Iris pigment epithelial cell (primary cell): Measurements from ENCODE around the gene UXS1.

Experiments used
- DNase-seq: peaks from one replicate; pipeline ENCODE4 v3.0.0-alpha.2; 2011; ENCODE audit warnings: low read depth

UXS1 gene

DNA sequence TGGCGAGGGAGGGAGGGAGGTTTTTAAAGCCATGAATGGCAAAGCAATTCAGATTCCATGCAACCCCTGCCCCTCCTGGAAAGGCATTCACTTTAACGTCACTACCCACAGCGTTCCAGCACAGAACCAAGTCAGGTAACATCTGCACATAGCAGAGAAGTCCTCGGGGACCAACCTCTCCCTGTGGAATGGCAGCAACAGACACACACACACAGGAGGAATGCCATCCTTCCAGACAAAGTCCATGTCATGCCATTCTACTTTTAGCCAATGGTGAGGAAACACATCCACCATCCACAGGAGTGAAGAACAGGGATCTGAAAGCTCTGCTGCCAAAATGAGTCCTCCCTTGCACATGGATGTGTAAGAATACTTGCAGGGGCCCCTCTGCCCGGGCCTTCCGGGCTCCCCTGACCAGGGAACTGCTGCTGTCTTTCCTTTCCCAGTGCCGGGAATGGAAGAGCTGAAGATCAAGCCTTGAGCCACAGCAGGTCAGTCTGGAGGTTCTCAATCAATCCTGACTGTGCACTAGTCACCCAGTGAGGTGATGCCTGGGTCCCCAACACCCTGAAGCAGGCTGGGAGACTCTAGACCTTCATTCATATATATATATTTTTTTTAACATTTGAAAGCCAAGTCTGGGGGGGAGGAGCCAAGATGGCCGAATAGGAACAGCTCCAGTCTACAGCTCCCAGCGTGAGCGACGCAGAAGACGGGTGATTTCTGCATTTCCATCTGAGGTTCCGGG, 63.7 kb downstream of the UXS1 start:
- DNase-seq = no peak

DNA sequence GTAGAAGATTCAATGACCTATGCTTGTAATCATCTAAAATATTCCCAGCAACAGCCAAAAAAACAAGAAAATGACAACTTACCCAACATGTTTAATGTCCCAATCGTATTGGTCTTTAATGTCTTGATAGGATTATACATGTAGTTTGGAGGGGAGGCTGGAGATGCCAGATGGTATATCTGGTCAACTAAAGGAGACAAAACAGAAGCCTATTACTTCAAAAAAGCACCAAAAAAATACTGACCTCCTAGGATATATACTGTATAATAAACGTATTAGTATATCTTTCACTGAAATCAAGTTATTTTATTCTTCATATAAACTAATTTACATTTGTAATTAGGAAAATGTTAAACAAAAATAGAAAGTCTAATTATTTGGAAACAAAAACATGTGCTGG, 64.5 kb downstream of the UXS1 start:
- no peak for DNase-seq

DNA sequence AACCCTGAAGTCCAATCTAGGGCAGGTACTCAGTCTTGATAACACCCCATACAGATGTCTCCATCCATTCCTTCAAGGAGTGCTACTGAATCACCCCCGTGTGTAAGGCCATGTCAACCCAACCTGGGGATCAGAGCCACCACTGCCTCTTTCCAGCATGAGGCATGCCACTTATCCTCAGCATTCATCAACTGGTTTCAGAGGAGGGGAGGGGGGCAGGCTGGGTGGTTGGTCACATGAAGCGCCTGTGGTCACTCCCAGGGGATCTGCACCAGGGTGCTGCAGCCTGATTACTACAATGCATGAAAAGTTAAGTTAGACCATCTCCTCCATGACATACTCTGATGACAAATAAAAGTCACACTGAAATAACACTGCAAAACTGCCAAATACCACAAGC, 65.0 kb downstream of the UXS1 start:
- no peak for DNase-seq

DNA sequence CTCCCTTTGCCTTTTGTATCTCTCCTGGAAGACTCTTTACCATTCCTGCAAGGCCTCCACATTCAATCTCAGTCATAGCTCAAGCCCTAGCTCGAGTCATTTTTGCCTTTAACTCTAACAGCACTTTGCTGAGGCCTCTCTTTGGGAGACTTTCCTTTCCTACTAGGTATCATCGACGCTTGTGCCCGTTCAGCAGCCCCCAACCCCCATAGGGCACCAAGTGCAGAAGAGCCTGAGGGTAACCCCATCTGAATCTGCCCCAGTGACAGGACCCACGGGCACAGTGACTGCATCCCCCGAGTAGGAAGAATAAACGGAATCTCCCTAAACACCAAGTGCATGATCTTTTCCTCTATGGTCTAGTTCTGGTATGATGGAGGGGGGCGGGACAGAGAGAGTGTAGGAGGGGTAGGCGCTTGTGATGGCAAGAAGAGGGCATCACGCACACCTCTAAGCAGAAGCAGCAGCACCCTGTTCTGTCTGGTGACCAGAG, 66.3 kb downstream of the UXS1 start:
- DNase-seq = no peak

DNA sequence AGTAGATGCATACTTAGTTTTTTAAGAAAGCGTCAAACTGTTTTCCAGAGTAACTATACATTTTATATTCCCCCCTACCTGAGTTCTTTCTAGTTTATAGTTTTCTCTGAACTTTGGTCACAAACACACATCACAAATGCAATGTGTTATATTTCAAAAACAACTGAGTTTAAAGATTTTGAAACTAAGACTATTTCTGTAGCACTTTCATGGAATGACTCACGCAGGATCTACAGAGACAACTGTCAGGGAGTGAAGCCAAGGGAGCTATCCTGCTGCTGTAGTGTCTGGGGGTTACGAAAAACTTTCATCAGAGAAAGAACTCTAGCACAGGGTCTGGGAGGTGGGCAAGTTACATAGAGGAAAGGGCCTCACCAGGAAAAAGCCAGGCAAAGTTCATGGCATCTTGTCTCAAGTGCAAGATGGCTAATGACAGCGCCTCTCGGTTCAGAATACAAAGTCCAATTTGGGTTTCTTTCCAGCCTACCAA, 66.8 kb downstream of the UXS1 start:
- peak; percentile 57 for DNase-seq

DNA sequence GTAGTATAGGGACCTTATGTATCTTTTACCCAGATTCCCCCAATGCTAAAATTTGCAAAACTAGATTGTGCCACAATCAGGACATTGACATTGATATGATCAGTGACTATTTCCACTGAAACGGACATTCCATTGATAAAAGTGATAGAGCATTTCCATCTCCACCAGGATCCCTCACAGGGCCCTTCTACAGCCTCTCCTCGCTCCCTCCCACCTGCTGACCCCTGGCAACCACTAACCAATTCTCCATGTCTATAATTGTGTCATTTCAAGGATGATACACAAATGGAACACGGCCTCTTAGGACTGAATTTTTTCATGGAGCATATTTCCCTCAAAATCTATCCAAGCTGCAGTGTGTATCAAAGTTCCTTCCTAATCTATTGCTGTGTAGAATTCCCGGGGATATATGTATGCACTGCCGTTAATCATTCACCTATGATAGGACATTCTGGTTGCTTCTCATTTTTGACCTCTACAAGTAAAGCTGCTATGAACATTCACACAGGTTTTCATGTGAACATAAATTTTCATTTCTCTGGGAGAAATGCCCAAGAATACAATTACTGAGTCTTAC, 67.3 kb downstream of the UXS1 start:
- no peak for DNase-seq

DNA sequence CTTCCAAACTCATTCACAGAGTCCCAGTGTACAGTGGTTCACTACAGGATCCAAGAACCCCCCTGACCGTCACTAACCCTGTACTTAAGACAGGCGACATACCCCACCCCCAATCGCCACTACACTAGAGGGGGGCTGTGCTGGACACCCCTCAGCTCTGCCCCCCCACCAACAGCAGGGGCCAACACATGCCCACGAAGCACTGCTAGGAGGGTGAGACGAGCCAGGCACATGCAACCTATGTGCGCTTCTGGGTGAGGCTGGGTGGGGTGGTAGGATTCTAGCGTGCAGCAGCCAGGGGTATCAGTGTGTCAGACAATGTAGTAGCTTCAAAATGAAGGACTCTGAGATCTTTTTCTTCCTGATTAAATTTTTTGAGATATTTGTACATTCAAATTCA, 67.8 kb downstream of the UXS1 start:
- no peak for DNase-seq

DNA sequence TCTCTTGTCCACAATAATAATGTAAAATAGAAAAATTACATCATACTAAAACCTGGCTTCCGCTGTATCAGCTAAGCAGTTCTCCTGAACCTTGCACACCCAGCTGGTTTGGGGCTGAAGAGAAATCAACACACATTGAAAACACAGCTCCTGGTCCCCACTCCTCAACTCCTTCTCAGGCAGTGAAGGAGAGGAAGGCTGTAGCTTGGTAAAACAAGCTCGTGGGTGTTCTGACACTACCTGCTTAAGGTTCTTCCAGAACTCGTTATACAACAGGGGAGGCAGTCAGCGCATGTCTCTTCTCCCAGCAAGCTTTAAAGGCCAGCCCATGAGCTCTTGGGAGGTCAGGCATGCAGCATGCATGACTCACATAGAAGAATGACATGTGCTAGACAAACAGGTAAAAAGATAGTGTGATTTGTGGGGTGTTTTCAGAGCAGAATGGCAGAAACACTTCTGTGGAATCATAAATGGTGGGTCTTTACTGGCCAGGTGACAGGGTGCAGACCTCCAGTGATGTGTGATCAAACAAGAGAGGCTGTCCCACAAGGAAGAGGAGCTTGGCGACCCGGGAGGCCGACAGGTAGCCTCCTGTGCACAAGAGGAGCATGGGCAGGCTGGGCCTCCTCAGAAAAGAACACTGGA, 69.1 kb downstream of the UXS1 start:
- peak; percentile 47 for DNase-seq

DNA sequence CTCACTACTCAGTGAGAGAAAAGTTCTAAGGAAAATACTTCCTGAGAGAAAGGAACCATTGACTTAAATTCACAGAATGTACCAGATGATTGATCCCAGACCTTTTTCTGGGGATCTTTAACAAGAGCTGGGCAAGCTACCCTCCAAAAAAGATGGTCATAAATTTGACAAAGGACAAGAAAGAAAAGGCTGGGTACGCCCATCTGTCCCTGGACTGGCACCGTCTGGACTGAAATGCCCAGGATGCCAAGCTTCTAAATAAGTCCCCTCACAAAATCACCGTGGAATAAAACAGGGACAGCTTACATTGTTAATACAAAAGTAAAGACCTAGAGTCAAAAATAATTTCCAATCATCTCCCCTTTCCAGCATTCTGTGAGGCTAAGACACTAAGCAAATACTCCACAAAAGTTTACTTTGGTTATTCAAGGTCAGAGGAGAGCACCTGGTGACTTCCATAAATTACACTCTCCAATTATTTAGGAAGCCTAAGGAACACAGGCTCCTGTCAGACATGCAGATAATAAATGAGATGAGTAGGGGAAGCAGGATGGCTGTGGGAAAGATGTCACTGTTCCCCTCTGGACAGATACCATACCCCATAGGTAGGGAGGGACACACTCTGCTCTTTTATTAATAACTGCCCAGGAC, 69.9 kb downstream of the UXS1 start:
- DNase-seq = no peak

DNA sequence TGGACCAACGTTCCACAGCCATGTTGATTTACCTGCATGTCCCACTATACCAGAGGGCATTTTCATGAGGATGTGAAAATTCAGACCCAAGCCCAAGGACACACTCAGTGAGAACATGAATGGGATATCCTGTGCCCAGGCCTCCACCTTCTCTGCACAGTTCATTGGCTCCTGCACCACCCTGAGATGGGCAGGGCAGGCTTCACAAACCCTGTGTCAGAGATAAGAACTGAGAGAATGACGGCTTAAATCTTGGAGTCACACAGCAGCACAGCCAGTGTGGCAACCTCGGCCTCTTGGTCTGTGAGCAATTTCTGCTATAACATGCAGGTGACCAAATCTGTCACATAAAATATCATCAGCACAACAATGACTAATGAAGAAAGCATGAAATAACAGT, 71.9 kb downstream of the UXS1 start:
- DNase-seq = no peak

DNA sequence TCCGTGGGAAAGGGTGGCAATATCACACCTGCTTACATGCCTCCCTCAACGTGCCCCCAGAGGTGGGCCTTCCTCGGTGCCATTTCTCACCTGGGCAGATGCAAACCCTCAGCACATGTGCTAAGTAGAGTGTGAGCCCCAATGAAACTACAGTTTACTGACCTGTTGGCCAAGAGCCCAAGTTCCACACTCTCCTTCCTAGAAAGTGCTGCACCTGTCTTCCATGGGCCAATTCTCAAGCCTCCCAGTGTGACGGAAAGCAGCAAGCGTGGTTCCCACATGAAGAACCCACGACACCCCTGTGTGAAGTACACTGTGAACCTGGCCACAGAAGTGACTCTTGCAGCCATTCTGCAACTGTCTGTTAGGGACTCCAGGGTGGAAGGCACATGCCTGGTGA, 73.7 kb downstream of the UXS1 start:
- DNase-seq = no peak

DNA sequence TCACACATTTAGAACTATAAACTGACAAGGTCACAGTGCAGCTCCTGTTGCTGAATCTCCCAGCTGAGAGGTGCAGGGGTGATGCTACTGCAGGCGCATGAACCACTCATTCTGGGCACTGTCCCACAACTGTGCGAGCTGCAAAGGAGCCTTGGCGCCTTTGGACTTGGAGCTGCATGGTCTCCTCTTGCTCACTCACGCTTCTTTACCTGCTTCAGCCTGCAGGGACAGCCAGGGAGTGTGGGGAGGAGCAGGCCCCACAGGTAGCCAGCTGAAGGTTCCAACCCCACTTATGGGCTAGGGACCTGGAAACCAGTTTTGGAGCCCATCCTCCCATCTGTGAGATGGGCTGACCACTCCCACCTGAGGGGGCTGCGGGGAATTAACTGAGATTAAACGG, 75.0 kb downstream of the UXS1 start:
- DNase-seq = no peak

DNA sequence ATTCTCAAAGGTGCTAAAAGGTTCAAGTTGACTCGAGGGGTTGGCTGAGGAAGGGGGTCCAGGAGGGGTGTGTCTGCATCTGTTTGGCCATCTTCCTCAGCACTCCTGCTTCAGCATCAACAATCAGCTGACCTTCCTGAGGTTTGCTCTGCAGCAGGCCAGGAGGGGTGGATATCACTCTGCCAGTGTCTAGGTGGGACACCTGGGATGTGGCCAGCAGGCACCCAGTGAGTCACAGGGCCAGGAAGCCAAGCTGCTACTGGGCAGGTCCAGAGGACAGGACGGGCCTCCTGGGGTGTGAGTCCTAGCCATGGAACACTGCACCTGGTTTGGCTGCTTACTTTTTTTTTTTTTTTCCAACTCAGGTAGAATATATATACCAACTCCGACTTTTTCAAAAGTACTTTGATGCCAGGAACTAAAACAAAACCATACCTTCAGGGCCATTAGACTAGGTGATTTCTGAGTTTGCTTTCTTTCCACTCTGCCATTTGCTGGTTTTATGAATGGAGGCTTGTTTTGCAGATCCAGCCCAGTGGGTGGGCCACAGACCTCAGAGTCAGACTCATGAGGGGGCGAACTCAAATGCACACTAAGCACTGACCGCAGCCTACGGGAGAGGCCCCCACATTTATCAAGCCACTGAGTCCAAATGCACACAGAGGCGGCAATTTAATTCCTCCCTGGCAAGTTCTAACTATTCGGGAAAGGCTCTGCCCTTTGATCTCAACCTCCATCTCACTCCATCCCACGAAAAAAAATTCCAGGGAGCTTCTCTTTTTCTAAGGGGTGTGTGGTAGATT, 76.0 kb downstream of the UXS1 start:
- DNase-seq = no peak

DNA sequence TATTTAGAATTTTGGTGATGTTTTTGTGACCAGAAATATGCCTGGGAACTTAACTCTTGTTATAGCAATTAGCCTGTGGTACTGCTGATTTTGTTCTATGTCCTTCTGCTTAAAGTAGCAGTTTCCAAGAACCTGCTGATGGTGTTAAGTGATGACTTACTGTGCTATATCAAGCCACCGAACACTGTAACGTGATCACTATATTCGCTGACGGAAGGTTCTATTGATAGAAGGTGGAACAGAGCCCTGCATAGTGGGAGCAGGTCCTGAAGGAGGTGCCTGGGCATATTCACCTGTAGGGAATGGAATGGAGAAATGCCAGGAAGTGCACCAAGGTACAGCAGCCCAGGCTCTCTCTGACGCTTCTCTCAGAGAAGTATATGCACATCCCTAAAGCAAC, 76.8 kb downstream of the UXS1 start:
- no peak for DNase-seq

DNA sequence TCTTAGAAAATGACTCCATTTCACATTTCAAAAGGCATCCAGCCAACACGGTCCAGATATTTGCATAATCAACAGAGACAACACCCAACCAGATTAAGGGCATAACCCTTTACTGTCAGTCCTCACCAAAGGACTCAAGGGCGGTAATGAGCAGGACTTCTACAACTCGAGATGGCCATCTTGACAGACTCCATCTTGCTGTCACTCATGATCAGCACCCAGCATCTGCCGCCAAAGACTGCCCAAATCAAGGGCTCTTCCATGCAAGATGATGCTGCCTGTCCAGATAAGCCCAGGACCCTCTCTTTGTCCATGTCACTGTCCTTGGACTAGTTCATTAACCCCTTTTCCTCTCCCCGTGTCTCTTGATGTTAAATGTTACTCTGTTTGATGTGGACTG, 77.9 kb downstream of the UXS1 start:
- DNase-seq = no peak

DNA sequence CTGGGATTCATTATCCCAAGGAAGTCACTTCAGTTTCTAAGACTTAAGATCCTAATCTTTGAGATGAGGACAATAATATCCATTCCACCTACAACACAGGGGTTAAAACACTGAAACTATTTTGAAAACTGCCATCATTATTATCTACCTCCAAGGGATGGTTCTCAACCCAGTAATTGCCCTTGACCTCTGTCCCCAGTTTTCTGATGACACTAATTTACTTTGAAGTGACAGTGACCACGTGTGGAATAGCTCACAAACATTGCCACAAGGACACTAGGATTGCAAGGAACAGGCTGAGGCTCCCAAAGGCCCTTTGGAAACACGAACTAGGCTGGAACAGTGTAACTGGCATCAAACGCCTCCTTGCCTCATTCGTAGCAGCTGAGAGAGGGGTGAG, 78.4 kb downstream of the UXS1 start:
- DNase-seq = no peak

DNA sequence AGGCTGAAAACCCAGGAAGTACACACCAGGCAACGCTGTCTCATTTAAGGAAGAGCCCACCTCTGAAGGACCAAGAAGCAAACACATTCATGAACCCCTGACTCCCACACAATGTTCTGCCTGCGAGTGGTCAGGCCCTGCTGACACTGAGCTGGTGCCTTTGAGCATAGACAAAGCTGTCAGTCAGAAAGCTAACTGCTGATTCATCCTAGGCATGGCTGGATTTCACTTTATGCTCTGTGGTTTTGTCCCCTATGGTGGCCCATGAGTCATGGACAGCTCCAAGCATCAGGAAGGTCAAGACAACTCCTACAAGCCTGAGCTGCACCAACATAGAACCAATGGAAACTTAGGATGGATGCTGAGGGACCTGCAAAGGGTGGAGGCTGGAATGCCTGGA, 78.9 kb downstream of the UXS1 start:
- peak; percentile 79 for DNase-seq

DNA sequence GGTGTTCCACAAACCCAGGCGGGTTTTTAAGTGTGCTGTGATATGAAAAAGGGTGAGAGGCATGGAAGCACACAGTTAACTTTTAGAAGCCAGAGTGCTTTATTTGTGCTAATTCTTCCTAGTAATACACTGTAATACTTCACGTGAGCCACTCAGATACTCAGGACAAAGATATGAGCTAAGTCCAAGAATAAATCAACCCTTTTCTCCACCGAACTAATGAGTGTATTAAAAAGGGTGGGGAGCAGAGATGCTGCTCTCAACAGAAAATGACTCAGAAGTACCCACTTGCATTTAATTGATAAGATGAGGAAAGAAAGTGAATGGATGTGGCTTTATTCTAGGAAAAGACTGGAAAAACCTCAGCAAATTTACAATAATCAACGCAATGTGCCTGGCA, 79.9 kb downstream of the UXS1 start:
- no peak for DNase-seq

DNA sequence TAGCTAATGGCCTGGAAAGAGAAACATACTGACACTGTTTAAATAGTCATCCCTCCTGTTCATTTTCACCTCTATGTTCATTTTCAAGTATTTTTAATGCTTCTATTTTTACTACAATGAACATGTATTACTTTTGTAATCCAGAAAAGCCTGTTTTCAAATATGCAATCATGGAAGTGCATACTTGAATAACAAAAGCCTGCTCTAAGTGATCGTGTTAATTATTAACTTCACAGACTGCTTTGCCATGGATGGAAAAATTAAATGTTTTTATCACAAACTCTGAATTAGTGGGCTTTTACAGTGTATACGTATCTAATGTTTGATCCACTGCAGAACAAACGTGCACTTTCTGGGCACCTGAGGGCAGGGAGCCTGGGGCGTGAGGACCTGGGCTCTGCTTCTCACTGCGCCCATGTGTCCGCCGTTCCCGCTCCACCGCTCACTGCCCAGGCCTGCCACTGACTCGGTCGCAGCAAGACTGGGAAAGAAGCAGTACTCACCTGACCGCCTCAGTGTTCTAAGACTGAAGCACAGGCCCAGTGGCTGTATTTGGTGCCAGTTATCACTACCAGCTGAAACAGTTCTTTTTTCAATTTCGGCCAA, 80.6 kb downstream of the UXS1 start:
- DNase-seq = no peak

DNA sequence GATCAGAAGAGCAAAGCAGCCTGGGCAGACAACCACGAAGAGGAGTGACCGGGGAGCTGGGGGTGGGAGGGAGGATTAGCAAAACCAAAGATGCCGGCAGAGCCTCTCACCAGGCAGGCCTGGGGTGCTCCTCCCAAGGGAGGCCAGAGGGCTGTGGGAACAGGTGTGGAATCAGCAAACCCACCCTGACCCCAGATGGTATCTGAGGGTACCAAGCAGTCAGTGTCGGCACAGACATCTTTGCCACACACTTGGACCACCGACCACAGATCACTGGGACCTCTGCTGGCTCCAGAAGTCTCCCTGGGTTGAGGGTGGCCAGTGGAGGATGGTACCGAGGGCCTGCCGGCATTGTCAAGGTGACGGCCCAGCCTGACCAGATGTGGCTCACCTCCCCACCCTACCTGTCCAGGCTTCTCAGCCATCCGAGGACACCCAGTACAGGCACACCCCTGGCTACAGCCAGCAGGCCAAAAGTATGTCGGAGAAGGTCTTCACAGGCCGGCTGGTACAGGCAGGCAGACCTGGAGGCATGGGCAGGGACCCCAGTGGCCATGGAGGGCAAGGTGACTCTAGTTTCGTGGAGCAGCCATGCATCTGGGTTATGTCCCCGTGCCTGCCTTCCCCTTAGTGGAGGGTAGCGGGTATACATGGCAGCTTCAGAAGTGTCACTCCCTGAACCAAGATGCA, 82.1 kb downstream of the UXS1 start:
- DNase-seq = no peak
